Esophagus mucosa (tissue), 1 donor: ENCODE data around the gene SOS1. TPM values are rescaled to one million over a fixed set of nuclear protein-coding genes. Genes with fewer than 3 reads are reported as not detected.
"Not testable (repeated sequence)": the region's sequence is repeated elsewhere in the genome, so short reads cannot be mapped to it uniquely, and the experiment has no call there.

Experiments
- ATAC-seq: fragments of 200-7000 bp; cut with Tn5 transposase; one replicate; pipeline ENCODE4 v1.9.1; 2020
- total RNA-seq: library from RNA; stranded (reverse); gene quantifications from one replicate; pipeline ENCODE4 v1.2.4, GENCODE V29; 2023
- donor health status: DM: yes; HTN: yes; CAD: no.

The SOS1 gene
- total RNA-seq, 1 donor from 2014 or later = 19.6 TPM

DNA sequence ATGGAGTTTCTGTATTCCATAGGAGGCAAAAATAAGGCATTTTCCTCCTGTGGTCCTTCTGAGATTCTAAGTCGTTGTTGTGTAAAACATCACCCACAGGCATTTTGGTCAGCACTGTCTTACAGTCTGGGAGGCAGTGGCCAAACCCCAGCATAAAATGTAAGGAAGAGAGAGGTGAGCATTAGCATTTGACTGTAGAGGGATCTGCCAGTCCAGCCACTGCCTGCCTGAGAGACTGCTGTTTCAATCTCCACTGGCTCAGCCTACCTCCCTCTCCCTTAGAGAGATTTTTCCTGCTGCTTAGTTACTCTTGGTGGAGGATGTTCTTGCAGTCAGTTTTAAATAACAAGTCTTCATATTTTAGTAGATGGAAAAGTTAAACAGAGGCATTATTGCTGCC lies 154.2 kb downstream of the SOS1 start:
- ATAC-seq = no peak

DNA sequence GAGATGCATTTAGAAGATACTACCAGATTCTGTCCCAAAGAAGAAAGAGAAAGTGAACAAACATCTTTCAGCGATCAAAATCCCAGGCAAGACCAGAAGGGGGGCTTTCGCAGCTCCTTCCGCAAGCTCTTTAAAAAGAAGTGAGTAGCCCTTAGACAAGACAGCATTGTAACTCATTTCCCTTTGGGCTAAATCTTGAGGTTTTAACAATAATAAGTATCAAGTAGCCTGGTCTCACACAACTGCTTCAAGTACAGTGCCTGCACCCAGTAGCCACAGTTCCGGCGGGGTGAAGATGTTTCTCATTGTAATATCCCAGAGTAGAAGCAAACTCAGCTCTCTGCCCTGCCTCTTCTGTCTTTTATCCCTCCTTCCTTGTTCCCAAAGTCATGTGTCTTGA lies 154.8 kb downstream of the SOS1 start:
- ATAC-seq = no peak

DNA sequence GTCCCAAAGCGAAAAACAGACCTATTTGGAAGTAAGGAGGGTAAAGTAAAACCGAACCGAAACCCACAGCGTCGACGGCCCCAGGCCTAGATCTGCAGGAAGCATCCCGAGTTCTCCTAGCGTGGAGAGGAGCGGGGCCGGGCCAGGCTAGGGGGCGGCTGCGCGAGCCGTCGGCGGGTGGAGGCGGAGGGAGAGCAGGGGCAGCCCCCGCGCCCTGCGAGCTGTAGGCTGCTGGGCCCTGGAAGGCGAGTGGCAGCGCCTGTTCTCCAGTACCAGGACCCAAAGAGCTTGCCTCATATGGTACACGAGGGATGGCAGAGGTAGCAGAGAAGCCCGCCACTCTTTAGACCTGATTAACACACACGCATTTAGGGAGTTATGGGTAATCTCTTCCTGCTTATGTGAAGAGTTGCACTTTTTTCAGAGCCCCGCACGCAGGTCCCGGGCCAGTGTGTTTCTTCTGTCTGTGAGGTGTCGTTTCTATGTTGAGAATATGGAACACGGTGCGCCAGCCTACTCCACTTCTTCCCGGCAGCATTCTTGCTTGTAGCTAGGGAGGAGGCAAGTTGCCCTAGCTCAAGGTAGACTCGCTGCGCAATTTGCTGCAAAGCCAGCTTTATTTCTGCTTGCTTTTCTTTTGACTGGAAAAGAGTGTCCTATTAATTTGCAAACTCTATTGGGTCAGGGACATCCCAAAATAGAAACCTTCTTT lies 160.1 kb downstream of the SOS1 start:
- ATAC-seq = peak; percentile 15

DNA sequence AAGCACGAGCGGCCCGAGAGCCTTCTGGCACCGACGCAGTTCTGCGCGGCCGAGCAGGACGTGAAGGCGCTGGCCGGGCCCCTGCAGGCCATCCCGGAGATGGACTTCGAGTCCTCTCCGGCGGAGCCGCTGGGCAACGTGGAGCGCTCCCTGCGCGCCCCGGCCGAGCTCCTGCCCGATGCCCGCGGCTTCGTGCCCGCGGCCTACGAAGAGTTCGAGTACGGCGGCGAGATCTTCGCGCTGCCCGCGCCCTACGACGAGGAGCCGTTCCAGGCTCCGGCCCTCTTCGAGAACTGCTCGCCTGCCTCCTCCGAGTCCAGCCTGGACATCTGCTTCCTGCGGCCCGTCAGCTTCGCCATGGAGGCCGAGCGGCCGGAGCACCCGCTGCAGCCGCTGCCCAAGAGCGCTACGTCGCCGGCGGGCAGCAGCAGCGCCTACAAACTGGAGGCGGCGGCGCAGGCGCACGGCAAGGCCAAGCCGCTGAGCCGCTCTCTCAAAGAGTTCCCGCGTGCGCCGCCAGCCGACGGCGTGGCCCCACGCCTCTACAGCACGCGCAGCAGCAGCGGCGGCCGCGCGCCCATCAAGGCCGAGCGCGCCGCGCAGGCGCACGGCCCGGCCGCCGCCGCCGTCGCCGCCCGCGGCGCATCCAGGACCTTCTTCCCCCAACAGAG lies 160.8 kb downstream of the SOS1 start:
- peak; percentile 89 for ATAC-seq

DNA sequence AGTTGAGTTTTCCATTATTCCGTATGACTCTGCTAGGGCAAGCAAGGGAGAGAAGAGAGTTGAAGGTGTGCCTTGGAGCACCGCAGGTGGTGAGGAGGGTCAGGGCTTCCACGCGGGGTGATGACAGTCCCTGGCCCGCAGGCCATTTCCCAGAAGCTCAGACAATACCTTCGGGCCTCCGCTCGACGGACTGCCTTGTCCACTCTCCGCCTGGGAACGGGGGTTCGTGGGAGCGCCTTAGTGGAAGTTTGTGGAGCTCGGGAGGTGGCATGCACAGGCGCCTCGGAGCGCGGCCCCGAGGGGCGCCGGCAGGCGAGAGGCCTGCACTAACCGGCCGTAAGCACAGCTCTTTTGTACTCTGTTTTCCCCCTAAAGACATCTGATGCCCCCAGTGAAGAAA lies 161.4 kb downstream of the SOS1 start:
- no peak for ATAC-seq

DNA sequence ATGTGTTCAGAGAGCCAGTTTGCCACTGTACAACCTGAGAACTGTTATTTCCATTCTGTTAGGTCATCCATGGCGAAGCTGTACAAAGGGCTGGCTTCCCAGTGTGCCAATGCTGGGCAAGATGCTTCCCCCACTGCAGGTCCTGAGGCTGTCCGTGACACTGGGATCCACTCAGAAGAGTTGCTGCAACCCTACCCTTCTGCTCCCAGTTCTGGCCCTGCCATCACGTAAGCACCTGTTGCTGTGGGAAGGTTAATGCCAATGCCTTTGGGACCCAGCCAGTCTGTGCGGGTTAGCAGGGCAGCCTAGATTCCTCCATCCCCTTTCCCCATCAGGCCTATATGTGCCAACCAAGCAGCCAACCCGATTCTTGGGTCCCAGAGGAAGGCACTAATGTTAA lies 162.9 kb downstream of the SOS1 start:
- no peak for ATAC-seq

DNA sequence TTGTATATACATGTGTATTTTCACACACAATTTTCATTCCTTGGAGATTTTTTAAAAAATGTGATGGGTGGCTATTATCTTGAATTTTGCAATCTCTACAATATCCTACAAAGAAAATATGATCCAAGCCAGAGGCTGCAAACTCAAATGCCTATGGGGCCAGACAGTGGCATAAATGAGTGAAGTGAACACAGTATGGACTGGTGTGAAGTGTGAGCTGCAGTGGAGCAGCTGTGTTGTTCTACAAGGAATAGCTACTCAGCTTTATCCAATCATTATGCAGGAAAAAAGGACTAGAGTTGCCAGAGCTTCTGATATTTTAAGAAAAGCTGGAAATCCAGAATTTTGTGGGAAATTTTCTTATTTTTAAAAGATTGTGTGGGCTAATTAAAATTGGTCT lies 169.1 kb downstream of the SOS1 start:
- no peak for ATAC-seq

DNA sequence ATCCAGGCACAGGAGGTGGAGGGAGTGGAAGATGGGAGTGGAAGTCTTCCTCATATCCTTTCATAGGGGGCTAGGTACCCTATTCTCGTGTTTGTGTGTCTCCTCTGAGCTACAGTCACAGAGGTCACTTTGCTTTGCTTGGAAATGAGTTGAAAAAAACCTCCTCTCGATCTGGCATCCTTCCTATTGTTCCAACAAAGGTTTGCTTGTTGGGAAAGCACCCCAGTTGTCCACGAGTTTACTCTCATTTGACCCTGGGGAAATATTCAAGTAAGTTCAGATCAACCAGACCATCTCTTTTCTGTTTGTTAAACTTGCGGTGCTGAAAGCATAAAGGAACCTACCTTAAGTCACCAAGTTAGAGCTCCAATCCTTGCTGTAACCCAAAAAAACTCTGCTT lies 171.9 kb downstream of the SOS1 start:
- no peak for ATAC-seq

DNA sequence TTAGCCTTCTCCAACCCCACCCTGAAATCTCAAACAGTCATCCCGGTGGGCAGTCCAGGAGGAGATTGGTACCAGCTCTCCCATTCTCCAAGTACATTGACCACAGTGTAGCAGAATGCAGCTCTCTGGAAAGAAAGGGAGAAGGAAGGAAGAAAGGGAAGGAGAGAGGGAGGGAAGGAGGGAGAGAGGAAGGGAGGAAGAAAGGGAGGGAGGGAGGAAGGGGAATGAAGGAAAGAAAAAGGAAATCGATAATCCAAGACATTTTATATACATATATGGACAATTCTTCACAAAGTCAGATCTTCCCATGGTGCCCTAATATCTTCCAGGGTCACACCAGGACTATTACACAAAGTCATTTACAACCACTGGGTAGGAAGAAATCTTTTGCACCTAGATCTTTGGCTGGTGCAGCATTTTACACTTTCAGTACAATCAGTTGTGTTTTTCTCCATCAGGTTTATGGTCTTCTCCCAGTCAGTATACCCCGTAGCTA lies 172.4 kb downstream of the SOS1 start:
- no peak for ATAC-seq

DNA sequence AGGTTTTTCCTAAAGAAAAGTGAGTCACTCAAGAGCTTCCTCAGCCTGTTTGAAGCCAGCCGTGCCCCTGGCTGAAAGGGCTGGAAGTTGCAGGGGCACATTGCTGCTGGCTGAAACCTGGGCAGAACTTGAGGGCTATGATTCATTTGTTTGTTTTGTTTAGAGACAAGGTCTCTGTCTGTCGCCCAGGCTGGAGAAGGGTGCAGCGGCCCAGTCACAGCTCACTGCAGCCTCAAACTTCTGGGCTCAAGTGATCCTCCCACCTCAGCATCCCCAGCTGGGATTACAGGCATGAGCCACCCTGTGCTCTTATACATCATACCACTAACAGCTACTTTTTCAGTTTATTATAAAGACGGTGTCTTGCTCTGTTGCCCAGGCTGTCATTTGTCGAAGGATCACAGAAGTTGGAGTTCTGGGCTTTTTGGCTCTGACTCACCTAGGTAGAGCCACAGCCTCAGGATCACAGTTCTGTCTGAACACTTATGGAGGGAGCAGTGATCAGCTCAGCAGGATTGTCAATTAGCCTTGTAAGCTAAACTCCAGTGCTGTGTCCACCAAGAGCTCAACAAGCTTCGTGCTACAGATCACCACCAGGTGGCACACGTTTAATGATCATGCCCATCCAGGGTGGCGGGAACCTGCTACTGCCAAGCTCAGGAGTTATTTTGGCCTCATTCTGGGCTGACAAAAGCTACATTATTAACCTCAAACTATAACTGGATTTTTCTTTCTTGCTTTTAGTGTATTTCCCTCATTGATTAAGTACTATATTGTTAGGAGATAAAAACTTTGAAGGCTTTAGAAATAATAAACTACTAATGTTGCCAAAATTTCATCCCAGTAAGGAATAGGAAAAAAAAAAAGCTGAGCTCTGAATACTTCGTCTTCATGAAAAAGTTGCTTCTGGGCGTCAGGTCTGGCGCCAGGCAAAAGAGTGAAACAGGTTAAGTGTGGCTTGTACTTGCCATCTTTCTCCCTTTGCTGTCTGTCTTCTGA lies 173.3 kb downstream of the SOS1 start:
- peak; percentile 86 for ATAC-seq

DNA sequence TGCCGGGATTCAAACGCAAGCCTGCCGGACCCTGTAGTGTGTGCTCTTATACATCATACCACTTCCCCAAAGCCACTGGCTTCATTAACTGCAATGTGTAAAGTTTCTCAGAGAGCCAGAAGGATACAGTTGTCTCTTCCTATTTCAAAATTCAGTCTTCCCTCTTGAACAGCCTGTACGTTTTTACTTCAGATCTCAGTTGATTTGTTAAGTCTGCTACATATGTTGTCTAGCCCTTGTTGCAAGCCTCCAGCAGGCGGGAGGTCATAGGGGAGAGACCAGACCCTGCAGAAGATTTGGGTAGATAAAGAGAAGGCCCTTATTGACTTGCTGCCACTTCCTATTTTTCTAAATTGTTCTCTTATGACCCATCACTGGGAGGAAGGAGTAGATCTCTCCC lies 174.9 kb downstream of the SOS1 start:
- no peak for ATAC-seq

DNA sequence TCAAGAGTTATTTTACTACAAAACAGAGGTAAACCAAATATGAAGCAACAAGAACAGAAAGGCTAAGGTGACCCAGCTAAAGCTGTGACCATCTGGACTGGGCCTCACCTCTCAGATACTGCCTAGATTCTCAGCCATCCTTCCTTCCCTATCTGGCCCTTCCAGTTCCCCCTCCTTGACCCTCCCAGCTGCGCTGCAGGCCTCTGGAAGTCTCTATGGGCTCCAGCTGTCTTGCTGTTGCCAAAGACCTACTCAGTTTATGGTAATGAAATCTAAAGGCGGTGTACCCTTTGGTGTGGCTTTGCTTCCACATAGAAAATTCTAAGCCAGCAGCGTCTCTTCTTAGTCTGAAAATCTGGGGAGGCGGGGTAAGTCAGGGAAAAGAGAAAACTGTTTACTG lies 175.5 kb downstream of the SOS1 start:
- no peak for ATAC-seq

DNA sequence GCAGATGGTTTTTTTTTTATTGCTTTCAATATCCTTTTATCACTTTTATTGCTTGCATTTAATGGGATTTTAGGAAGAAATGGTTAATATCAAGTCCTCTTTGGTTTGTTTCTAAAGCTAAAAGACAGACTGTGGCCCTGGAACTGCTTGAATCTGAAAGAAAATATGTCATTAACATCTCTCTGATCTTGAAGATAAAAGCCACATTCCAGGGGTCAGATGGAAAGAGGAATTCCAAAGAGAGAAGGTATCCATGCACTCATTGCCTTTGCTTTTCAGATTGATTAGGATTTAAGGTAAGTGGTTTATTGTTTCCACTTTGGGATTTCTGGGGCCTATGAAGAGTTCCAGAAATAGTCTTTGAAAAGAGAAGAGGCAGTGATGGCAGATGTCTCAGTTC lies 177.1 kb downstream of the SOS1 start:
- no peak for ATAC-seq

DNA sequence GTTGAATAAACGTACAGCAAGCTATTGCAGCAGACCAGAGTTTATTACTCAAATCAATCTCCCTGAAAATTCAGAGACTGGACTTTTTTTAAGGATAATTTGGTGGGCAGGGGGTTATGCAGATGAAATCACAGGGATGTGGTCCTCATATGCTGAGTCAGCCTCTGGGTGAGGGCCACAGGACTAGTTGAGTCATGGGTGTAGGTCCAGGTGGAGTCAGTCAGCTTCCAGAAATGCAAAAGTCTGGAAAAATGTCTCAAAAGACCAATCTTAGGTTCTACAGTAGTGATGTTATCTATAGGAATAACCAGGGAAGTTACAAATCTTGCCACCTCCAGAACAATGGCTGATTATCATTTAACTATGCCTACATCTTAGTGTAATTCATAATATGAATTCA lies 180.1 kb downstream of the SOS1 start:
- ATAC-seq = no peak

DNA sequence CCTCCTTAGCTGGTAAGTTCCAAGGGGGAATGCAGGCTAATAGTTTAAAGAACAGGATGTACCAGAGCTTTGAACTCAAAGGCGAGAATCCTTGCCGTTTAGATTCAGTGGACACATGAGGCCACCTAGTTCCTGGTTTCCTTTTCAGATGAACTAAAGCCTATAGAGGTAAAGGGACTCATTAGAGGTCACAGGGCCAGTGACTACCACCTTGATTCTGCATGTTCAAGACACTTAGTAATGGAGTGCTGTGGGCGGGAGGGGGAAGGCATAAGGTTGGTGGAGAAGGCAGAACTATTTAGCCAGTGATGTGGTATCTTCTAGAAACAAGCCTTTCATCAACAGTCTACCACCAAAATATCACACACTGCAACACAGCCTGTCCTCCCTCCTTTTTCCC lies 183.3 kb downstream of the SOS1 start:
- ATAC-seq = no peak

DNA sequence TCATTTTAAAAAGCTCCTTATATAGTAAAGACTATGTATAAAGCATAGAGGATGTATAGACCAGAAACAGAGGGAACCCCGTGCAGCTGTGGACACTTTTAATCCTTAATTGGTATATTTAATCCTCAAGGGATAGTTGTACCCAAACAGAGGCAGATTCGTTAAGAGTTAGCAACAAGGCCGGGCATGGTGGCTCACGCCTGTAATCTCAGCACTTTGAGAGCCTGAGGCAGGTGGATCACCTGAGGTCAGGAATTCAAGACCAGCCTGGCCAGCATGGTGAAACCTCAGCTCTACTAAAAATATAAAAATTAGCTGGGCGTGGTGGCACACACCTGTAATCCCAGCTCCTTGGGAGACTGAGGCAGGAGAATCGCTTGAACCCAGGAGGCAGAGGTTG lies 184.3 kb downstream of the SOS1 start:
- not testable (repeated sequence) for ATAC-seq

DNA sequence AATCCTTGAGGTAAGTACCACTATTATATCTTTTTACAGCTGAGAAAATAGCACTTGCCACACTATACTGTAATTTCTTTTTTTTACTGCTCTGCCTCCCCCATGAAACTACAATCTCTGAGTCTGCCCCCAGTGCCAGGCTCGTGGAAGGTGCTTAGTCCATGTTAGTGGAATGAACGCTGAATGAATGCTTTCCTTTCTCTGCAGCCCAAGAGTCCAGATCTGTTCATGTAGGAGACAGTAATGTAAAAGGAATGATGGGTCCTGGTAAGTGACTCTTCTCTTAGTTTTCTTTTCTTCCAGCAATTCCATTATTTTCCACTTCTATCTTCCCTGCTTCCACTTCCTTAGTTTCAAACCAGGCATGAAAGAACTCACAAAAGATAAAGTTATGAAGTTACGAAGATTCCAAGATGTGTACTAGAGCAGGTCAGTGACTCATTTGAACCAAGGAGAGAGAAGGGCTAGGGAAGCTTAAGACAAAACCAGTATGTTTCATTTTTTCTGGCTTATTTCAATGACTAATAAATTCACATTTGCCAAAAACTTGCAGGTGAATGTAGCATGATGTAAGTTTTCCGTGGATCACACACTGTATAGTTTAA lies 185.2 kb downstream of the SOS1 start:
- peak; percentile 64 for ATAC-seq

DNA sequence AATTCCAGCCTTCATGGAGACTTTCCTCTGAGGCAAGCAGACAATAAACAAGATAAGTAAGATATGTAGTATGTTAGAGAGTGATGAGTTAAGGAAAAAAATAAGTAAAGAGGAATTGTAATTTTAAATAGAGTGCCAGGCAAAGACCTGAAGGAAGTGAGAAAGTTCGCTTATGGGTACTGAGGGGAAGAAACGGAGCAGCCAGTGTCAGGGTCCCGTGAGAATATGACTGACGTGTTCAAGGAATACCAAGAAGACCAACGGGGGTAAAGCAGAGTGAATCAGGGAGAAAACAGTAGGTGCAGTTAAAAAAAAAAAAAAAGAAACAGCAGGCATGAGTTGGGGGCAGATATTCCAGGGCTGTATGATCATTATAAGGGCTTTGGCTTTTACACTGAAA lies 186.1 kb downstream of the SOS1 start:
- no peak for ATAC-seq

DNA sequence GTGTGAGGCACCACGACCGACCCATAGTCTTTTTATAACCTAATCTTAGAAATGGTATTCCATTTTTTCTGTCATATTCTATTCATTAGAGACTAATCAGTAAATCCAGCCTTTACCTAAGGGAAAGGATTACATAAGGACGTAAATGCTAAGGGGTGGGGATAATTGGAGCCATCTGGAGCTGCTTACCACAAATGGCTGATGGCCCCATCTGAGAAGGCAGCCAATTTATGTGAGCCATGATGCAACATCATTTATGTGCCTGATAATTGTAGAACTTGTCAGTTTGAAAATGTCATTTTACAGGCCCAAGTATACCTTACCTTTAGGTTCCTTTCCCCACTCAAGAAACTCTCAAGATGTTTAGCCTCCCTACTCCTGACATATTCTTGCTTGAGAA lies 187.2 kb downstream of the SOS1 start:
- ATAC-seq = no peak

DNA sequence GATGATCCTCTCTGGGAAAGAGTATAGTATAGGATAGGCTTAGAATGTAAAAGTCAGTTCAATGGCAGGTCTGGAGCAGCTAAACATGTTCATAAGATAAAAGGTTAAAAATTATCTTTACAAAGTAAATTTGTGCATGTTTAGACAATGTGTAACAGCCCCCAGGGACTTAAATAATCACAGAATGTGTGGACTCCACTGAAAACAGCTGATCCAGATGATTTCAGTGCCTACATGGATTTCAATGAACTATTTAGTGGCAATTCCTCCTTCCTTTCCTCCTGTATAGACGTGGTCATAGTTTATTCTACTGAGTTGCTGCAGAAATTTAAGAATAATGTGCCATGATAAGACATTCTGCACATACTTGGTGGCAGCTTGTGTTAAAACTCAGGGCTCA lies 188.3 kb downstream of the SOS1 start:
- no peak for ATAC-seq
